ENCODE data around the gene CMA1.

Gene CMA1

GRCh38 chr14:24465368-24465767 lies 42.7 kb downstream of the CMA1 start:
- no peak for DNase-seq

GRCh38 chr14:24463884-24464785 lies 43.9 kb downstream of the CMA1 start:
- DNase-seq, result no peak

GRCh38 chr14:24463017-24463883 lies 44.8 kb downstream of the CMA1 start:
- no peak for DNase-seq

- no peak for DNase-seq
These were observed 46.7 kb downstream of the CMA1 start for GRCh38 chr14:24461336-24461735.

GRCh38 chr14:24459331-24459730 lies 48.7 kb downstream of the CMA1 start:
- no peak for DNase-seq

- no peak for DNase-seq
These were observed 49.3 kb downstream of the CMA1 start for GRCh38 chr14:24458736-24459135.

GRCh38 chr14:24456980-24457379 lies 51.1 kb downstream of the CMA1 start:
- no peak for DNase-seq
